IPS-11a (cell line): ENCODE measurements around the gene SEMA5A.

Experiments
- H3K4me3 ChIP-seq: one replicate; pipeline ENCODE4 v1.5.1; 2013; ENCODE audit warnings: low read depth, low read length, control low read depth

The SEMA5A gene

GRCh38 chr5:9052421-9052820 is 493.5 kb downstream of the SEMA5A start:
- no peak overlapping the region for H3K4me3 ChIP-seq

- H3K4me3 ChIP-seq, result no peak overlapping the region
Measured at GRCh38 chr5:9051779-9052178, 494.1 kb downstream of the SEMA5A start.

- H3K4me3 ChIP-seq, result no peak overlapping the region
Measured at GRCh38 chr5:9047932-9048331, 497.9 kb downstream of the SEMA5A start.

- H3K4me3 ChIP-seq, result no peak overlapping the region
Measured at GRCh38 chr5:9046756-9047481, 499.0 kb downstream of the SEMA5A start.

GRCh38 chr5:9045946-9046345 is 499.9 kb downstream of the SEMA5A start:
- no peak overlapping the region for H3K4me3 ChIP-seq

- no peak overlapping the region for H3K4me3 ChIP-seq
Measured at GRCh38 chr5:9042241-9042640, 503.6 kb downstream of the SEMA5A start.

- no peak overlapping the region for H3K4me3 ChIP-seq
Measured at GRCh38 chr5:9040475-9040874, 505.4 kb downstream of the SEMA5A start.

- no peak overlapping the region for H3K4me3 ChIP-seq
Measured at GRCh38 chr5:9037048-9037447, 508.8 kb downstream of the SEMA5A start.

GRCh38 chr5:9035346-9035745 is 510.5 kb downstream of the SEMA5A start:
- no peak overlapping the region for H3K4me3 ChIP-seq

GRCh38 chr5:9034649-9035048 is 511.2 kb downstream of the SEMA5A start:
- H3K4me3 ChIP-seq, result no peak overlapping the region

- H3K4me3 ChIP-seq, result no peak overlapping the region
Measured at GRCh38 chr5:9033524-9033923, 512.4 kb downstream of the SEMA5A start.

GRCh38 chr5:9025942-9026341 is 519.9 kb downstream of the SEMA5A start:
- no peak overlapping the region for H3K4me3 ChIP-seq

GRCh38 chr5:9020996-9021395 is 524.9 kb downstream of the SEMA5A start:
- no peak overlapping the region for H3K4me3 ChIP-seq

GRCh38 chr5:9015937-9016270 is 530.0 kb downstream of the SEMA5A start:
- no peak overlapping the region for H3K4me3 ChIP-seq

GRCh38 chr5:9015260-9015936 is 530.5 kb downstream of the SEMA5A start:
- H3K4me3 ChIP-seq, result no peak overlapping the region

GRCh38 chr5:9013147-9013546 is 532.7 kb downstream of the SEMA5A start:
- H3K4me3 ChIP-seq, result no peak overlapping the region

GRCh38 chr5:9009931-9010651 is 535.8 kb downstream of the SEMA5A start:
- no peak overlapping the region for H3K4me3 ChIP-seq

GRCh38 chr5:8997542-8998070 is 548.3 kb downstream of the SEMA5A start:
- H3K4me3 ChIP-seq, result no peak overlapping the region

GRCh38 chr5:8993031-8993430 is 552.8 kb downstream of the SEMA5A start:
- H3K4me3 ChIP-seq, result no peak overlapping the region
